Measurements from ENCODE around the gene PI4KA. TPM values are rescaled to one million over a fixed set of nuclear protein-coding genes. Genes with fewer than 3 reads are reported as not detected.
"Not testable (repeated sequence)": the region's sequence is repeated elsewhere in the genome, so short reads cannot be mapped to it uniquely, and the experiment has no call there.

The PI4KA gene
- total RNA-seq (32.5 TPM), polyA plus RNA-seq (64.0 TPM)
- long read RNA-seq, donor 1: 0 reads
- long read RNA-seq, donor 2, full-length matches to known transcripts: 6 of 265 reads
- long read RNA-seq, donor 2, partial matches to known transcripts: 259 of 265 reads
- long read RNA-seq, donor 2, other reads (novel, unspliced or antisense): 0 of 265 reads
- long read RNA-seq, donor 3, full-length matches to known transcripts: 1 of 110 reads
- long read RNA-seq, donor 3, partial matches to known transcripts: 109 of 110 reads
- long read RNA-seq, donor 3, other reads (novel, unspliced or antisense): 0 of 110 reads
- long read RNA-seq, donor 4, partial matches to known transcripts: 89 of 90 reads
- long read RNA-seq, donor 4, other reads (novel, unspliced or antisense): 0 of 90 reads
- long read RNA-seq, donor 5, full-length matches to known transcripts: 2 of 81 reads
- long read RNA-seq, donor 5, partial matches to known transcripts: 79 of 81 reads
- long read RNA-seq, donor 5, other reads (novel, unspliced or antisense): 0 of 81 reads
- long read RNA-seq, donor 6, partial matches to known transcripts: 21 of 49 reads
- long read RNA-seq, donor 6, other reads (novel, unspliced or antisense): 28 of 49 reads
- long read RNA-seq, donor 7, partial matches to known transcripts: 137 of 139 reads
- long read RNA-seq, donor 7, other reads (novel, unspliced or antisense): 0 of 139 reads
- long read RNA-seq, donor 8, partial matches to known transcripts: 5 of 5 reads
- long read RNA-seq, donor 8, other reads (novel, unspliced or antisense): 0 of 5 reads
- long read RNA-seq, donor 9, partial matches to known transcripts: 7 of 8 reads
- long read RNA-seq, donor 9, other reads (novel, unspliced or antisense): 0 of 8 reads
- long read RNA-seq, donor 10, partial matches to known transcripts: 52 of 68 reads
- long read RNA-seq, donor 10, other reads (novel, unspliced or antisense): 15 of 68 reads

DNA sequence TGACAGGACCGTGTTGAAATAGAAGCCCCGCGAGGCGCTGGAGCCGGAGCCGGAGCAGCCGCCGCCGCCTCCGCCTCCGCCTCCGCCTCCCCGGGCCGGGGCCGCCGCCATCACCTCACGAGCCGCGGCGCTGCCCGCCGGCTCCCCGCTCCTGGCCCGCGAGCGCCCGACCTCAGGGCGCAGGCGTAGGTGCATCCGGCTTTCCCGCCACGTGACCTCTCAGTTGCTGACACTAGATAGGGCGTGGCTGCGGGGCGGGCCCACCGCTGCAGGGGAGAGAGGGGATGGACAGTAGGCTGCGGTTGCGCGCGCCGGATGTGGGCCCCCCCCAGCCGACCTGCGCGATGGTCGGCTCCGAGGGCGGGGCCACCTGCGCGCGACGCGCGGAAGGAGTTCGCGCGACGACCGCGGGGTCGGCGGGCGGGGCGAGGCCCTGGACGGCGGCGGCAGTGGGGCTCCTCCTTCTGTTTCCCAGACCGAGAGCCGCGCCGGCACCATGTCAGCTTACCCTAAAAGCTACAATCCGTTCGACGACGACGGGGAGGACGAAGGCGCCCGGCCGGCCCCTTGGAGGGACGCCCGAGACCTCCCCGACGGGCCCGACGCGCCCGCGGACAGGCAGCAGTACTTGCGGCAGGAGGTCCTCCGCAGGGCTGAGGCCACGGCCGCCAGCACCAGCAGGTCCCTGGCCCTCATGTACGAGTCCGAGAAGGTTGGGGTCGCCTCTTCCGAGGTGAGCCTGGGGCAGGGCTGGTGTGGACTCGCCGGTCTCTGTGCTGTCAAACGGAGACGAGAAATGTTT, at the start of gene PI4KA, which contains the start of gene SNAP29:
Gene PI4KA (minus strand): TSS at position 197 of the 802 bp plus-strand sequence. CDS start 86 bp downstream, at position 111.
Gene SNAP29 (plus strand): TSS at position 393 of the 802 bp plus-strand sequence. CDS start 104 bp downstream, at position 497.
- H3K36me3 ChIP-seq (ENCODE audit: control insufficient read depth in 2 of 2, insufficient read depth in 2 of 2, low read length in 1 of 2): peaks cover 6 to 8% of the 10 kb centered on the region in 2 donors
- H3K27ac ChIP-seq (ENCODE audit: low read depth in 1 of 2, low read length in 1 of 2): peak within 1 kb of the TSS; percentile 88 to 90
- DNase-seq (ENCODE audit: low read depth in 6 of 9, low spot score in 9 of 9): peak; percentile 88 to 98 (median 96)
- H3K4me3 ChIP-seq (ENCODE audit: low read length in 2 of 2): peak within 1 kb of the TSS; percentile 71 to 75
- peaks cover 24 to 32% of the 10 kb centered on the region in 2 donors for H3K4me1 ChIP-seq (ENCODE audit: control insufficient read depth in 2 of 2, insufficient read depth in 2 of 2, low read length in 2 of 2)
- no peaks in the 10 kb centered on the region for H3K9me3 ChIP-seq (ENCODE audit: control insufficient read depth in 2 of 2, insufficient read depth in 1 of 2, low read length in 1 of 2)
- WGBS: under 1% methylated on average over 100 of the region's 100 CpGs
- H3K27me3 ChIP-seq (ENCODE audit: control insufficient read depth in 2 of 2, insufficient read depth in 1 of 2, low read length in 1 of 2): no peaks in the 10 kb centered on the region

DNA sequence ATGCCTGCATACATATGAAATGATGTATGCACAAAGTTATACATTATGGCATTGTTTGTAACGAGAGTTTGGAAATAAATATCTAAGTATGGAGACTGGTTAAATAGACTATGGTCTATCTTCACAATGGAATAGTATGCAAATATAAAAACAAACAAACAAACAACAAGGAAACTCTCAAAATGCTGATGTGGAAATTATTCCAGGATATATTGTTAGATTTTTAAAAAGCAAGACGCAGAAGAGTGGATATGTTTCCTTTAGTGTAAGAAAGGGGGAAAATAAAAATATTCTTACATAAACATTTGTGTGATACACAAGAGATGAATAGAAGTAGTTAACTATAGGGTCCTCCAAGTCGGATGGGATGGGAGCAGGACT, 47.8 kb upstream of the PI4KA start:
- Histone ChIP-seq H3K36me3 (ENCODE audit: control insufficient read depth in 2 of 2, insufficient read depth in 2 of 2, low read length in 1 of 2) (no peaks in the 10 kb centered on the region), H3K27me3 (ENCODE audit: control insufficient read depth in 2 of 2, insufficient read depth in 1 of 2, low read length in 1 of 2) (no peaks in the 10 kb centered on the region), H3K9me3 (ENCODE audit: control insufficient read depth in 2 of 2, insufficient read depth in 1 of 2, low read length in 1 of 2) (no peaks in the 10 kb centered on the region), H3K27ac (ENCODE audit: low read depth in 1 of 2, low read length in 1 of 2) (no peak overlapping the region), H3K4me3 (ENCODE audit: low read length in 2 of 2) (no peak overlapping the region), H3K4me1 (ENCODE audit: control insufficient read depth in 2 of 2, insufficient read depth in 2 of 2, low read length in 2 of 2) (no peaks in the 10 kb centered on the region)
- WGBS: 98% methylated on average over 3 of the region's 3 CpGs
- no peak for DNase-seq (ENCODE audit: low read depth in 6 of 9, low spot score in 9 of 9)

DNA sequence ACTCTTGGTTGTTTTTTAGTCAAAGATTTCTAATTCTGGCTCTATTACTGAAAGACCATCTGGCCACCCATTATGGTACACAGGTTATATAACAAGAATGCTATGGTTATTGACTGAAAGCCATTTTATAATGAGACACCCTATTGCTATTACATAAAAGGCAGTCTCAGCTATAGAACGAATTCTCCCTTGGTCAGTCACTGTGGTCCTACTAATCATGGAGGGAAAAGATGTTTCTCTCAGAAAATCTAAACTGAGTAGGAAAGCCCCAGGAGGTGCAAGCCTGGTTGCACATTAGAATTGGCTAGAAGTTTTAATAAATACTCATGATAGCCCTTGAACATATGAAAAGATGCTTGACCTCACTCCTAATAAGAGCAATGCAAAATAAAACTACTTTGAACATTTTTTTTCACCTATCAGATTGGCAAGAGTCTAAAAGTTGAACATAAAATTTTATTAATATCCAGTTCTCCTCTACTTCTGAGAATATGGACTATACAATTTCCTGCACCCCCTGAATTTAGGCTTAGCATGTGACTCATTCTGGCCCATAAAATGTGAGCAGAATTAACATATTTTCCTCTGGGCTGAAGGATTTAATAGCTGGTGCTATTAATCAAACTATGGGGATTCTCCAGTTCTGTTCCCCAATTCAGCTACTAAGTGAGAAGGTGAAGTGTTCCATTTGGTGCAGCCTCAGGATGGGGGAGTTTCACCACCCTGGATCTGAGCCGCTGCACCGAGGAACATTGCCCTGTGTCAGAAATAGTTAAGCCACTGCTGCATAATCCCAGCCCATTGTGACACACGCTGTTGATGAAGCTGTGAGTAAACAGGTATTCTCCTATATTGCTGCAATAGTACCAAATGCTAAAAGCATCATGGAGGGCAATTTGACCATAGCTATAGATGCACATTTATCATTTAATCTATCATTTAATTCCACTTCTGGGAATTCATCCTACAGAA, 47.1 kb upstream of the PI4KA start:
- H3K36me3 ChIP-seq (ENCODE audit: control insufficient read depth in 2 of 2, insufficient read depth in 2 of 2, low read length in 1 of 2): no peaks in the 10 kb centered on the region
- H3K4me3 ChIP-seq (ENCODE audit: low read length in 2 of 2): no peak overlapping the region
- H3K27me3 ChIP-seq (ENCODE audit: control insufficient read depth in 2 of 2, insufficient read depth in 1 of 2, low read length in 1 of 2): no peaks in the 10 kb centered on the region
- no peaks in the 10 kb centered on the region for H3K9me3 ChIP-seq (ENCODE audit: control insufficient read depth in 2 of 2, insufficient read depth in 1 of 2, low read length in 1 of 2)
- H3K4me1 ChIP-seq (ENCODE audit: control insufficient read depth in 2 of 2, insufficient read depth in 2 of 2, low read length in 2 of 2): no peaks in the 10 kb centered on the region
- H3K27ac ChIP-seq (ENCODE audit: low read depth in 1 of 2, low read length in 1 of 2): no peak overlapping the region
- no peak for DNase-seq (ENCODE audit: low read depth in 6 of 9, low spot score in 9 of 9)
- WGBS: 94% methylated on average over 4 of the region's 4 CpGs

DNA sequence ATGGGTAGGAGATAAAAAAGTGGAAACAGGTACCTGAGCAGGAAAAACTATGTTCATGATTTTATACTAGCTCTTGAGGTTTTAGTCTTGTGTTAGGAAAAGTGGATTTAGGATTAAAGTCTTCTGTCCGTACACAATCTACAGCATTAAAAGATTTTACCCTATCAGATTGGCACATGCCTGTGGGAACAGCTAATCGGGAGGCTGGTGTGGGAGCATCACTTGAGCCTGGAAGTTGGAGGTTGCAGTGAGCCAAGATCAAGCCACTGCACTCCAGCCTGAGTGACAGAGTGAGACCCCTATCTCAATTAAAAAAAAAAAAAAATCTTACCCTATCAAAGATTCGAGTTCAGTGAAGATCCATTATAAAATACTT, 46.4 kb upstream of the PI4KA start:
- Histone ChIP-seq H3K36me3 (ENCODE audit: control insufficient read depth in 2 of 2, insufficient read depth in 2 of 2, low read length in 1 of 2) (no peaks in the 10 kb centered on the region), H3K4me3 (ENCODE audit: low read length in 2 of 2) (no peak overlapping the region), H3K9me3 (ENCODE audit: control insufficient read depth in 2 of 2, insufficient read depth in 1 of 2, low read length in 1 of 2) (no peaks in the 10 kb centered on the region), H3K27ac (ENCODE audit: low read depth in 1 of 2, low read length in 1 of 2) (no peak overlapping the region), H3K4me1 (ENCODE audit: control insufficient read depth in 2 of 2, insufficient read depth in 2 of 2, low read length in 2 of 2) (no peaks in the 10 kb centered on the region), H3K27me3 (ENCODE audit: control insufficient read depth in 2 of 2, insufficient read depth in 1 of 2, low read length in 1 of 2) (no peaks in the 10 kb centered on the region)
- no peak for DNase-seq (ENCODE audit: low read depth in 6 of 9, low spot score in 9 of 9)
- 93% methylated on average over 3 of the region's 3 CpGs for WGBS

DNA sequence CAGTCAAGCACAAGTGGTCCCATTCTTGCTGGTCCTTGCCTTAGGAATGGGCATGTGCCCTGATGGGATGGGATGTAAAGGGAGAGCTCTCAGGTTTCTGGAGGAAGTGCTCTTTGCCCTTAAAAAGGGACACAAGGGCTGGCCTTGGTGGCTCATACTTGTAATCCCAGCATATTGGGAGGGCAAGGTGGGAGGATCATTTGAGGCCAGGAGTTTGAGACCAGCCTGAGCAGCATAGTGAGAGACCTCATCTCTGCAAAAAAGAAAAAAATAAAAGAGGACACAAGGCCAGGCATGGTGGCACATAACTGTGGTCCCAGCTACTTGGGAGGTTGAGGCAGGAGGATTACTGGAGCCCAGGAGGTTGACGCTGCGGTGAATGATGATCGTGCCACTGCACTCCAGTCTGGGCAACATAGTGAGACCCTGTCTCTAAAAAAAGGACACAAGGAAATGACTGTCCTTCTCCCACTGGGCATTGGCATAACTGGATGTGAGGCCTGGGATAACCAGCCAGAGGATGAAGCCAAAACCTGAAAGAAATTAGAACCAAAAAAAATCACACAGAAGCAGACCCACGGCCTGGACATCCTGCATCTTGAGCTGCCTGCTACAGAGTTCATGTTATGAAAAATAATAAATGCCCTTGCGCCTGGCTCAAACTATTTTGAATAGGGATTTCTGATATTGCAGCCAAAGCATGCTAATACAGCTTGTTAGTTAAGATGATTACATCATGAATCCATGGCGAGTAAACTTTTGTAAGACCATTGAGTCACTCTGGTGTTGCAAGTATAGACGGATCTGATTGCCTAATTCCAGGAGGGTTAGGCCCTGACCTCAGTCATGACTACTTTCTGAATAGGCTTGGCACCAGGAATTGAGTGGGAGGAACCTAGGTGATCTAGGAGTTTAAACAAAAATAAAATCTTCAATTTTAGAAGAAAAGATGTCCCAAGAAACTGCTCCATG, 45.7 kb upstream of the PI4KA start:
- Histone ChIP-seq H3K9me3 (ENCODE audit: control insufficient read depth in 2 of 2, insufficient read depth in 1 of 2, low read length in 1 of 2) (no peaks in the 10 kb centered on the region), H3K4me1 (ENCODE audit: control insufficient read depth in 2 of 2, insufficient read depth in 2 of 2, low read length in 2 of 2) (no peaks in the 10 kb centered on the region), H3K27ac (ENCODE audit: low read depth in 1 of 2, low read length in 1 of 2) (no peak overlapping the region), H3K36me3 (ENCODE audit: control insufficient read depth in 2 of 2, insufficient read depth in 2 of 2, low read length in 1 of 2) (no peaks in the 10 kb centered on the region), H3K27me3 (ENCODE audit: control insufficient read depth in 2 of 2, insufficient read depth in 1 of 2, low read length in 1 of 2) (no peaks in the 10 kb centered on the region), H3K4me3 (ENCODE audit: low read length in 2 of 2) (no peak overlapping the region)
- WGBS: 95% methylated on average over 7 of the region's 7 CpGs
- no peak for DNase-seq (ENCODE audit: low read depth in 6 of 9, low spot score in 9 of 9)

DNA sequence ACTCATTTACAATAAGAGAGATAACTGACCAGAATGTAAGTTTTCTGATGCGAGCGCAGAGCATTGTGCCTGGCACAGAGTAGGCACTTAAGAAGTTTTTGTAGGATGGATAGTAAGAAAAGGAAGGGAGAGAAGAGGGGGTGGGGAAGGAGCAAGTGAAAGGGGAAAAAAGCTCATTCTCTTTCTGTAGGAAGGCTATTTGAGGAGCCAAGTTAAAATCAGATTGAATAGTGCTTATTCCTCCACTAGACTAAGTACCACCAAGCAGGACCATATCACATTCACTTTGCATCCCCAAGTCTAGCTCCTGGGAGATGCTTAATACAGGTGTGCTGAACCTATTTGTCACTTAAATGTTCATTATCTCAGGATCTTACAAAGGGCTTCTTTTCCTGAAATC, 44.5 kb upstream of the PI4KA start:
- no peaks in the 10 kb centered on the region for H3K36me3 ChIP-seq (ENCODE audit: control insufficient read depth in 2 of 2, insufficient read depth in 2 of 2, low read length in 1 of 2)
- no peak overlapping the region for H3K27ac ChIP-seq (ENCODE audit: low read depth in 1 of 2, low read length in 1 of 2)
- 98% methylated on average over 2 of the region's 2 CpGs for WGBS
- no peak for DNase-seq (ENCODE audit: low read depth in 6 of 9, low spot score in 9 of 9)
- H3K27me3 ChIP-seq (ENCODE audit: control insufficient read depth in 2 of 2, insufficient read depth in 1 of 2, low read length in 1 of 2): no peaks in the 10 kb centered on the region
- H3K9me3 ChIP-seq (ENCODE audit: control insufficient read depth in 2 of 2, insufficient read depth in 1 of 2, low read length in 1 of 2): no peaks in the 10 kb centered on the region
- no peaks in the 10 kb centered on the region for H3K4me1 ChIP-seq (ENCODE audit: control insufficient read depth in 2 of 2, insufficient read depth in 2 of 2, low read length in 2 of 2)
- no peak overlapping the region for H3K4me3 ChIP-seq (ENCODE audit: low read length in 2 of 2)

DNA sequence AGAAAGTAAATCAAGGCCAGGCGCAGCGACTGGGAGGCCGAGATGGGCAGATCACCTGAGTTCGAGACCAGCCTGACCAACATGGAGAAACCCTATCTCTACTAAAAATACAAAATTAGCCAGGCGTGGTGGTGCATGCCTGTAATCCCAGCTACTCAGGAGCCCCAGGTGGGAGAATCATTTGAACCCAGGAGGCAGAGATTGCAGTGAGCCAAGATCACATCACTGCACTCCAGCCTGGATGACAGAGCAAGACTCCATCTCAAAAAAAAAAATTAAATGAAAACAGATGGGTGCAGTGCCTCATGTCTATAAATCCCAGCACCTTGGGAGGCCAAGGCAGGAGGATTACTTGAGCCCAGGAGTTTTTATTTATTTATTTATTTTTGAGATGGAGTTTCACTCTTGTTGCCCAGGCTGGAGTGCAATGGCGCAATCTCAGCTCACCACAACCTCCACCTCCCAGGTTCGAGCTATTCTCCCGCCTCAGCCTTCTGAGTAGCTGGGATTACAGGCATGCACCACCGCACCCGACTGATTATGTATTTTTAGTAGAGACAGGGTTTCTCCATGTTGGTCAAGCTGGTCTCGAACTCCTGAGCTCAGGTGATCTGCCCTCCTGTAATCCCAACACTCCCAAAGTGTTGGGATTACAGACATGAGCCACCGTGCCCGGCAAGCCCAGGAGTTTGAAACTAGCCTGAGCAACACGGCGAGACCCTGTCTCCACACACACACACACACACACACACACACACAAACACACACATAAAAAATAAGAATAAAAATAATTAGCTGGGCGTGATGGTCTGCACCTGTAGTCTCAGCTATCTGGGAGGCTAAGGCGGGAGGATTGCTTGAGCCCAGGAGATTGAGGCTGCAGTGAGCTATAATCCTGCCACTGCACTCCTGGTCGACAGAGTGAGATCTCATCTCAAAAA, 42.8 kb upstream of the PI4KA start:
- H3K27ac ChIP-seq (ENCODE audit: low read depth in 1 of 2, low read length in 1 of 2); H3K27me3 ChIP-seq (ENCODE audit: control insufficient read depth in 2 of 2, insufficient read depth in 1 of 2, low read length in 1 of 2); H3K9me3 ChIP-seq (ENCODE audit: control insufficient read depth in 2 of 2, insufficient read depth in 1 of 2, low read length in 1 of 2); H3K4me1 ChIP-seq (ENCODE audit: control insufficient read depth in 2 of 2, insufficient read depth in 2 of 2, low read length in 2 of 2); DNase-seq (ENCODE audit: low read depth in 6 of 9, low spot score in 9 of 9); H3K36me3 ChIP-seq (ENCODE audit: control insufficient read depth in 2 of 2, insufficient read depth in 2 of 2, low read length in 1 of 2); H3K4me3 ChIP-seq (ENCODE audit: low read length in 2 of 2): not testable (repeated sequence)
- WGBS: 96% methylated on average over 18 of the region's 18 CpGs

All from thymus (tissue), 14 donors.